ENCODE results near the gene RALB.
"Not testable (repeated sequence)": the region's sequence is repeated elsewhere in the genome, so short reads cannot be mapped to it uniquely, and the experiment has no call there.

Gene RALB

DNA sequence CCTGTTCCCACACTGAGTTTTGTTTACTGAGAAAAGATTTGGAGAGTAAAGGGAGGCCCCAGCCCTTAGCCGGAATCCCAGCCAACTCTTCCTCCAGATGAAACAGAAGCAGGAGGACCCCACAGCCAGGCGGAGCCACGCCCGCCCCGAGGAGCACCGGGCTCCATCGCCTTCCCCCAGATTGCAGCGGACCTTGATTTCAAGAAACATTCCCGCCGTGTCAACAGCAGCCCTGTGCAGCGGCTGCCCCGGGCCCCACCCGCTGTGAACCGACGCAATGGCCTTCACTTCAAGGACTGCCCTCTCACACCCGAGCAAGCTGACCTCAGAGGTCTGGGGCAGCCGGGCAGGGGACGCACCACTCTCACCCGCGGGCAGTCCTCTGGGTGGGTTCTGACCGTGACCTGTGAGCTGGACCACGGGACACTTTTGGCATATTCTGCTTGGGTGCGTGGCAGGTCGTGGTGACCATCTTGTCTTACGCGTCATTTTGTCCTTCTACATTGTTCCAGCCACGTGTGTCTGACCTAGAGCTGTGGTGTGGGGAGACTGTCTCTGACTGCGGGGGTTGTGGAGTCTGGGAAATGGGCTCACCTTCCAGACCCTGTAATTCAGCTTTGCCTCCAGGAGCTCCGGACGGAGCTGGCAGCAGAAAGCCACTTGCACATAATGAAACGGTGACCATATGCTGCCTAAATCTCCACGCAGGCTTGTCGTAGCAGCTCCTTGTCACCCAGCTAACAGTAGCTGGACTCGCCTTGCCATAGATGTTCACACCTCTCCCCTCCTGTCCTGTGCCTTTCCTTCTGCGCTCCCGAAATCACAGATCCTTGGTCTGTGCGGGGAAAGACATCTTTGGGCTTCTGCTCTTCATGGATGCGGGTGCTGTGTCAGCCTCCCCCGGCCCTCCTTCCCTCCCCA lies 61.3 kb downstream of the RALB start:
- H3K4me3 ChIP-seq (ENCODE audit: low read depth, low read length): no peak overlapping the region

DNA sequence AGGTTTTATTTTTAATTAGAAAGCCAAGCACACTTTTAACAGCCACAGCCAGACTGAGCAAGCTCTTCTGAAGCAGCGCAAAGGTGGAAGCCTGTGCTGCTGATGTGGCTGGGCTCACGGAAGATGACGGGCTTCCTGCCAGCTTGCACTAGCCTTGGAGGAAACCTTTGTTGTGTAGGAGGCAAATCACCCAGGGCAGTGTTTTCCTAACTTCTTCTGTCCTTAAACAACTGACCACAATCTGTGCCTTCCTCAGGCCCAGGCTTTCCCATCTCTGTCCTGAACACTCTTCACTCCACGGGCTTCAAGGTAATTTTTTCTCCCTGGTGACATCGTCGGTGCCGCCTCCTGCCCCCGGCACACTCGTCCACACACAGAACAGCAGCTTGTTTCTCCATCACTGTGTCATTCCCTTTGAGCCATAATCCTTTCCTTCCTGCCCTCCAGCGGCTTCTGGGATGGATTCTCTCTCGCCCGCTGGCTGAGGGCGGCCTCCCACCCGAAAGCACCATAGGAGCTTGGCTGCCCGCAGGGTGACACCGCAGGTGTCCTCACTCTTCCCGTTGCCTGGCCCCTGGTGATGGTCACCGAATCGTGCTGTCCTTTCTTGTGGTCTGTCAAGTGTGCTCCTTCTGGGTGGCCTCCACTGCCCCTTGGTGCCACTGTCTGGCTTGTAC lies 62.2 kb downstream of the RALB start:
- no peak overlapping the region for H3K4me3 ChIP-seq (ENCODE audit: low read depth, low read length)

DNA sequence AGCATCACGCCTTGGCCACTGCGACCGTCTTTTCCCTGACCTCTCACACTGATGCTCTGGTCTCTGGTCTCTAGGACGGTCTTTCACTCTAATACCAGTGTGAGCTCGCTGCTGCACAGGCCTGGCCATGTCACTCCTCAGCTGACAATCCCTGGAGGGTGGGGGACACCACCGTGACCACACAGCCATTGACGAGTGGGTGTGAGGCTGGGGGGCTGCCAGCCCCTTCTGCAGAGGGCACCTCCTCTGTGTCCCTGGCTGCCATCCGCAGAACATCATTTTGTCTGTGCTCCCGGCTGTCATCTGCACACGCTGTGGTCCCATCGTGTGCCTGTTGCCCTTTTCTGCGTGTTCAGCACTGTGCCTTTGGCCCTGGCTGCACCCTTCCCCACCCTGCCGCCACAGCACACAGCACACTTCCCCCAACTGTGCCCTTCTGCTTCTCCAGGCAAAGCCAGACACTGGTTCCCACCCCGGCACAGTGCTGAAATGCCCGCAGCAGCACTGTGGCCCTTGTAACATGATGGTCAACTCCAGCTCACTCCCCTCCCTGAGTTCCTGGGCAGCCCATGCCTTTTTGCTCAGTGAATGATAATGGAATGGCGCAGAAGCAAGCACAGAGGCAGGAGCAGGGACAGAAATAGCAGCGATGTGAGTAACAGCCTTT lies 62.8 kb downstream of the RALB start:
- H3K4me3 ChIP-seq (ENCODE audit: low read depth, low read length): no peak overlapping the region

DNA sequence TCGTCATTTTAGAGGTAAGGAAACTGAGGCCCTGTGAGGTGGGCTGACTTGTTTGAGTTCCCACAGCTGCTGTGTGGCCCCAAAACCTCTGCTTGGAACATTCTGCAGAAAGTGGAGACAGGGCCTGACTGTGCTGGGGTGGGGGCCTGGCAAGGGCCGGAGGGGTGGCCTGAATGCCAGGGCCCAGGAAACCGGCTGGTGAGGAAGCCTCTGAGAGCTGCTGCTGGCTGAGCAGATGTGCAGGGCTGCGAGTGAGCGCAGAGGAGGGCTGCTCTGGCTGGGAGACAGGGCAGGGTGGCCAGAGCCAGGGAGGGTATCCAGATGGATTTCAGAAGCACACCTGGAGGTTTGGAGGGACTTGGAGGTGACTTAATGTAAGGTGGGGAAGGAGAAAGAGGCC lies 63.4 kb downstream of the RALB start:
- H3K4me3 ChIP-seq (ENCODE audit: low read depth, low read length): no peak overlapping the region

DNA sequence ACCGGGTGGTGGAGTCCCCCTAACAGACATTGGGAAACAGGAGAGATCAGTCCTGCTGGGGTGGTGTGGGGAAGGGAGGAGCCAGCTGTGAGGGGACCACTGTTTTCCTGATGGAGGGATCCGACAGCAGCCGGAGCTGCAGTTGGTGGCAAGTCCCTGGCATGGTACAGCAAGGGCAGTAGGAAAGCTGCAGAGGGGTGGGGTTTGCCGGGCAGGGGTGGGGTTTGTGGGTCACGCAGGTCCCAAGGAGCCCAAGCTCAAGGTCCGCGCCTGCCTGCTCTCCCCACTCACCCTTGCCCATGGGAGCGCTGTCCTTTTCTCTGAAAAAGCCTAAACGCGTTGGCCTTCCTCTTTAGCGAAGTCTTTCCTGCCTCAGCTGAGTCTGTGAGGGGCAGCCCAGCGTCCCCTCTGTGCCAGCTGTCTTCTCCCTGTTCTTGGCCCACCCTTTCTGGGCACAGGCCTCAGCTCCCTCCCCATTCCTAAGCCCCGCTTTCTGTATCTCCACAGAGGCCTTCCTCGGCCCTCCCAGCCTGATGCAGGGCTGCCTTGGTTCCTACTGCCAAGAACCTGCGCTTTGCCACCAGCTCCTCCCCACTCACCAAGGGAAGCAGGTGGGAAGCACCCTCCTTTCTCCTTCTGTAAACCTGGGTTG lies 64.0 kb downstream of the RALB start:
- H3K4me3 ChIP-seq (ENCODE audit: low read depth, low read length): no peak overlapping the region

DNA sequence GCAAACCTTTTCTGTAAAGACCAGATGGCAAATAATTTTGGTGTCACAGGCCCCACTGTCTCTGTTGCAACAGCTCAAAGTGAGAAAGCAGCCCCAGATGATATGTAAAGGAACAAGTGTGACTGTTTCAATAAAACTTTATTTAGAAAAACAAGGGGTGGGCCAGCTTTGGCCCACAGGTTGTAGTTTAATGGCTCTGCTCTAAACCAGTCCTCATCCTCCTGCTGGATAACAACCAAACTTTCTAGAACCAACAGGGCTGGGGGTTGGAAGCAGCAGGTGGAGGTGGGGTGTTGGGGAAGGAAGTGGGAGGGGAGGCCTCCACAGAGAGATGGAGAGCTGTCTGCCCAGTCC lies 64.5 kb downstream of the RALB start:
- no peak overlapping the region for H3K4me3 ChIP-seq (ENCODE audit: low read depth, low read length)

DNA sequence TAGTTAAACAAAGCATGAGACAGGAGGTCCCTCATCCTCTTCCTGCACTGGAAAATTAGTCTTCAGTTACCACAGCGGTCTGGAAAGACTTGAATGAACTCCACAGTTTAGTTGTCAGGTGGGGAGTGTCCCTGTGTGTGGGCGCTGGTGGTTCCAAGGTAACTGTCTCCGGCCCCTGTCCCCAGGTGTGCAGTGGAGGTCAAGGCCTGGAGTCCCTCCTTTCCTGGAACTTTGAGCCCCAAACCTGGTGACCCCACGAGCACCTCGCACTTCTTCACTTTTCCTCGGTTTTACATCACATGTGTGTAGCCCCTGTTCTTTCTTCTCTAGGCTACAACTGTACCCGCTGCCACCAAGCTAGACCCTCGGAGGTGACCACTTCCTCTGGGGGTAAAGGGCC lies 65.3 kb downstream of the RALB start:
- H3K4me3 ChIP-seq (ENCODE audit: low read depth, low read length): no peak overlapping the region

DNA sequence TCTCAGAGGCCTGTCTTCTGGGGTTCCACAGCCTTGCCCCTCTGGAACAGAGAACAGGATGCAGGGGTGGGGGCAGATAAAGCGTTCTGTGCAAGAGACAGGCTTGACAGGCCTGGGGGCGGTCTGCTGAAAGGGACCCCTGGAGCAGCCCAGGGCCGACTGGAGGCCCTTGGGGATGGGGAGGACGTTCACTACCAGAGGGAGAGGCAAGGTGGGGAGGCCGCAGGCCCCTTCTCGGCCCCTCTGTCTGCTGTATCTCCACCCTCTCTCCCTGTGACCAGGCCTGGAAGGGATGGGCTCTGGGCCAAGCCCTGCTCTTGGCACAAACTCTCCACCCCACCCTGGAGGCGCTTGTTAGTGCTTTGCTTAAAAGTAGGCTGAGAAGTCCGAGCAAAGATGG lies 66.0 kb downstream of the RALB start:
- no peak overlapping the region for H3K4me3 ChIP-seq (ENCODE audit: low read depth, low read length)

DNA sequence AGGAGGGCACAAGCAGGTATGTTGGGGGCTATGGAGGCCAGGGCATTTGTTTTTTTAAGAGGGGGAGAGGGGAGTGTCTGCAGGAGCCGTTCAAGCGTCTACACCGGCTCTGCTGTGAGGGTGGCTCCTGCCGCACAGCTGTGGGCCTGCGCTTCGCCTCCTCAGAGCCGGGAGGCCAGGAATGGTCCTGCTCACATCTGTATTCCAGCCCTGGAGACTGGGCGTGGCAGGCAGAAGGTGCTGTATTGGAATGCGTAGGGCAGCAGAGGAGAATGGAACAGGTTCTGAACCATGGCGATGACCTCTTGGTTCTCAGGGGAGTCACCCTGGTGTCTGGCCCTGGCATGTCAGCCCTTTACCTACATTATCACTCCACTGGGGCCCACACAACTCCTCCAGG lies 66.5 kb downstream of the RALB start:
- H3K4me3 ChIP-seq (ENCODE audit: low read depth, low read length): no peak overlapping the region

DNA sequence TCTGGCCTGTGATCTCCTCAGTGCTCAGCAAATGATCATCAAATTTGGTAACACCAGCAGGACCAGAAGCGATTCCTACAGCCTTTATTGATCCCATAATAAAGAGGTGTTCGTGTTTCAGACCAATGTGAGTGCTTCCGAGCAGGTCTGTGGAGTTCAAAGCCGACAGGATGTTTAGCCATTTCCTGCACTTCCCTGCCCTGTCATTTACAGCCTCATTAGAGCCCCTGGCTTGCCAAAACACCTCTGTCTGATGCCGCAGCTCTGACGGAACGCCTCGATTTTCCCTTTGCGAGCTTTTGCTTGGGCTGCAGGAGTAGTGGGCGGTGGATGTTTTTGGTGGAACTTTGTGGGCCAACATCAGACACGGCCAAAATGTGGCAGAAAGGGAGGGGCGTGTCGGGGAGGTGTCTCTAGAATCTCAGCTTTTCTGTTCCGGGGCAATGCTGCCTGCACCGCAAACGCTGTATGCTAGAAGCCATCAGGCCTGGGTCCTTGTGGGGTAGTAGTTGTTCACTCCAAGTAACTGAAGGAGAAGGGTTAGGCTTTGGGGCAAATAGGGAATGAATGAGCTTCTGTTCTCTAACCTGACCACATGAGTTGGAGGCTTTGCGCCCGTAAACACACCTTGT lies 67.2 kb downstream of the RALB start:
- H3K4me3 ChIP-seq (ENCODE audit: low read depth, low read length): no peak overlapping the region

DNA sequence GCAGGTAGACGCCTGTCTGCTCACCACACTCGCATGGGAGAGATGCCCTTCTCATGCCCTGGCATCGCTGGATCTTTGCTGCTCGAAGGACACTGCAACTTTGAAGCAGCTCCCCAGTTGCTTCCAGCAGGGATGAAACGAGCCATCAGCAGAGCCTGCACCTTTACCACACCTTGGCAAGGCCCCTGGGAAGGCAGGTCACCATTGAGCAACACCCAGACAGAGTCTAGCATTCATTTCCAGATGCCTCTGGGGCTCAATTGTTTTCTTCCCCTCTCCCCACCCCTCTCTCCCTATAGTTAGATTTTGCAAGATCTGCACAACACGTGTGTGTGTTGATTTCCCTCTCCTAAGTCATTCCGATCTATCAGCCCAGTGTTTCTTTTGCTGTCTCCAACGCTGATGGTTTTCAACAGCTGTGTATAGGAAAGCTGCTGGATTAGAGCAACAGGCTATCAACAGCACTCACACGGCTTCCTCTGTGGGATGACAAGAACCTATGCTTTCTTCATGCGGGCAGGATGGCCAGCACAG lies 67.7 kb downstream of the RALB start:
- H3K4me3 ChIP-seq (ENCODE audit: low read depth, low read length): no peak overlapping the region

DNA sequence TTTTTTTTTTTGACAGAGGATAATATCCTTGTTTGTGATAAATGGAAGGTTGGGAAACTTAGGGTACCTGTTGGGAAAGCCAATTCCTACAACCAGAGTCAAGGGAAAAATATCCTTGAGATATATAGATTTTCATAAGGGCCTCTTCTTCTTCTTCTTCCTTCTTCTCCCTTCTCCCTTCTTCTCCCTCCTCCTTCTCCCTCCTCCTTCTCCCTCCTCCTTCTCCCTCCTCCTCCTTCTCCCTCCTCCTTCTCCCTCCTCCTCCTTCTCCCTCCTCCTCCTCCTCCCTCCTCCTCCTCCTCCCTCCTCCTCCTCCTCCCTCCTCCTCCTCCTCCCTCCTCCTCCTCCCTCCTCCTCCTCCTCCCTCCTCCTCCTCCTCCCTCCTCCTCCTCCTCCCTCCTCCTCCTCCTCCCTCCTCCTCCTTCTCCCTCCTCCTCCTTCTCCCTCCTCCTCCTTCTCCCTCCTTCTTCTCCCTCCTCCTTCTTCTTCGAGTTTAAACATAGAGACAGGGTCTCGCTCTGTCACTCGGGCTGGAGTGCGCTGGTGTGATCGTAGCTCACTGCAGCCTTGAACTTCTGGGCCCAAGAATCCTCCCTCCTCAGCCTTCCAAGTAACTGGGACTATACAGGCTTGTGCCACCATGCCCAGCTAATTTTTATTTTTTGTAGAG lies 68.4 kb downstream of the RALB start:
- H3K4me3 ChIP-seq (ENCODE audit: low read depth, low read length): not testable (repeated sequence)

DNA sequence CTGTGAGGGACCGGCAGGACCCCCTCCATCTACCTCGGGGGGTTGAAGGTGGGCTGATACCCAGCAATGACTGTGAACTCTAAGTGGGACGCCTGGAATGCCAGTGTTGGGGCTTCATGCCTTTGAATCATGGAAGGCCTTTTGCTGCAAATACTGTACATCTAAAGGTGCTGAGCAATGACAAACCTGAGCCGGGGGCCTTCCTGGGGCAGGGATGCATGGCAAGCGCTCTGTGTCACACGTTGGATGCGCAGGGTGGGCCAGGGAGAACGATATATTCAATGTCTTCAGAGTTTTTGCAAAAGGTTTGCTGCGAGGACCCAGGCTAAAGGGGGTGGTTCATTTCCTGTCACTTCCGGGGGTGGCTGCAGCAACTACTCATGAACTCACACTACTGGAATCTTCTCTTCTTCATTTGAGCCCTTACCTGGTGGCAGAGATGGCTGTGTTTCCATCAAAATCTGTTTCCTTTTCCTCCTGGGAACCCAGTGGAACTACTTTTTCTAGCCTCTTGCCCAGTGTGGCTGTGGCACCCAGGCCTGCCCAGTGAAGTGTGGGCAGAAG lies 69.2 kb downstream of the RALB start:
- no peak overlapping the region for H3K4me3 ChIP-seq (ENCODE audit: low read depth, low read length)

DNA sequence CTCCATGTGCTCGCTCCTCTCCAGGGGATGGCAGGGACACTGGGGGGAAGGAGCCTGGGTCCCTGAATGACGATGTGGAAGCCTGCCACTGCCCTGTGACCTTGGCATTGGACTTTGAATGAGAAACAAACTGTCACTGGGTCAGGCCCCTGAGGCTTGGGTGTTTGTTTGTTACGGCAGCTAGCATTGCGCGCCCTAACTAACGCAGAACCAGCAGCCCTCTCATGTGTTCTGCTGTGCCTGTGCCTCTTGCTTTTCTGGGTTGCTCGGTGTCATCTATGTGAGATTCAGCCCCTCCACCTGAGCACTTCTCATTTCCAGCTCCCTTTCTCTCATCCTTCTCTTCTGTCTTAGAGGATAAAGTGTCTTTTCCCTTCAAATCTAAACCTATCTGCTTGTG lies 69.7 kb downstream of the RALB start:
- no peak overlapping the region for H3K4me3 ChIP-seq (ENCODE audit: low read depth, low read length)

DNA sequence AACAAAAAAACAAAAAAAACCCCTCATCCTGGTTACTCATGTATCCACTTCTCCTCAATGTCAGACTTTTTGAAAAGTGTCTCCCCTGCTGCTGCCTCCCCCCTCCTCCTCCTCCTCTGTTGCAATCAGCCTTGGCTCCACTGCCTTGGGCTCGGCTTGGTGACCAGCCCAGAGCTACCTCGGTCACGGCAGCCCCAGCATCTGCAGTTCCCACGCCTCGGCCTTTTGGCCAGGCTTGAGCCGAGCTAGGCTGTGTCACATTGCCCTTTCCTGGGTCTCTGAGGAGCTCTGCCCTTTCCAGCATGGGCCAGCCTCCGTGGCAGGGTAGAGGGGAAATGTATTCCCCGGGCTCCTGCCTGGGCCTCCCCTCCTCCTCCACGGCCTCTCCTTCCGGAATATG lies 70.6 kb downstream of the RALB start:
- H3K4me3 ChIP-seq (ENCODE audit: low read depth, low read length): no peak overlapping the region

DNA sequence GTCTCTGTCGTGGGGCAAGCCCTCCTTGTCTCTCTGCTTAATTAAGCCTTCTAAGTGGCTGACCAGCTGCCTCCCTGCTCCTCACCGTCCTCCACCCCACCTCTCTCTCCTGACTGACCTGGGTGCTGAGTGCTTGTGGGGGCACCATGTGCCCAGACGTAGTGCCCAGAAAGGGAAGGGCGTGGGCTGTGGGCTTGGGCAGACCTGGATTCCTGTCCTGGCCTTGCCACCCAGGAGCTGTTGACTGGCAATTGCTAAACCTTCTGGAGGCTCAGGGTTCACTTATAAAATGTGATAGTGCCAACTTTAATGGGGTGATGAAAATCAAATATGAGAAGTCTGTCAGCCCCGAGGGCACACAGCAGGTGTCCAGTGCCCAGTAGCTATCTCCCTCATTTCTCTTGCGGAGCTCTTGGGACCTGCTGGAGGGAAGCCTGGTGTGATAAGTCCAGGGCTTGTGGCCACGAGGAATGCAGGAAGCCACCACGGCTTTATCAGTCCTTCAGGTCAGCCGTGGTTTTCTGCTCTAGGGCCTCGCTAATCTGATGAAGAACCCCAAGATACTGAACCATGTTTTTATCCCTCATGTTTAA lies 71.3 kb downstream of the RALB start:
- no peak overlapping the region for H3K4me3 ChIP-seq (ENCODE audit: low read depth, low read length)

DNA sequence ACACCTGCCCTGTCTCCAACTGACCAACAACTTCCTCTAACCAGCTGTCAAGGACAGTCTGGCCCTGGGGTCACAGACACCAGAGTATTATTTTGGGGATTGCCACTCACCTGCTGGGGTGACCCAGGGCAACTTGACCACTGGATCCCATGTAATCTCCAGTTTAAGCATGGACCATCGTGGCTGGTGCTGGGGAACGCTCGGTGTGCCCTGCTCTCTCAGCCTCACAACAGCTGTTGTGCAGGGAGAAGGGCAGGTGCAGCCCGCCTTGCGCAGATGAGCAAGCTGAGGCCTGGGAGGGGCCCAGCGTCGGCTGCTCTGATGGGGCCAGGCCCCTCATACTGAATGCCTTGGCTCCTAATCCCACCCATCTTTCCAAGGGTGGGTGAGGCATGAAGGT lies 72.3 kb downstream of the RALB start:
- H3K4me3 ChIP-seq (ENCODE audit: low read depth, low read length): no peak overlapping the region

DNA sequence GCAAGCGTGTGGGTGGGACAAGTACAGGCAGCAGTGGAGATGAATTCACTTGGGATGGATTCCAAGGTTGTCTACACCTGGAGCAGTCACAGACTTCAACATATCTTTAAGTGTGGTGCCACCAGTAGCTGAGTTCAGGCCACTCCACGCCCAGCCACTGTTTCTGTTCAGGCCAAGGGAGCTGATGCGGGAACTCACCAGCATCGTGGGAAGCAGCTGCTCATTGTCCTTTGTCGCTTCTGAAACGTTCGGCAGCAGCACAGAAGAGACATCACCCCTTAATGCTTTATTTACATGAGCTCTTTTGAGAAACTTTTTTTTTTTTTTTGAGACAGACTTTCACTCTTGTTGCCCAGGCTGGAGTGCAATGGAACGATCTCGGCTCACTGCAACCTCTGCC lies 73.4 kb downstream of the RALB start:
- H3K4me3 ChIP-seq (ENCODE audit: low read depth, low read length): no peak overlapping the region

Data from iPS-11a (cell line).